ENCODE measurements around the gene DGKD. TPM values are rescaled to one million over a fixed set of nuclear protein-coding genes. Genes with fewer than 3 reads are reported as not detected.

The DGKD gene
- total RNA-seq, 4 donors from 2014 or later = 26.3 to 41.3 (median 30.4) TPM

GRCh38 chr2:233375490-233376314 is 21.4 kb downstream of the DGKD start:
- Histone ChIP-seq H3K9me3 (no peaks in the 10 kb centered on the region), H3K27me3 (no peaks in the 10 kb centered on the region), H3K27ac (no peak overlapping the region), H3K4me1 (peaks cover 0 to 4% of the 10 kb centered on the region in 2 donors), H3K36me3 (no peaks in the 10 kb centered on the region), H3K4me3 (no peak overlapping the region)
- intact Hi-C loops (cut with DNase I; ENCODE audit: low total_unique reads) = no loop called here
- ATAC-seq (no peak), DNase-seq (no peak)
- in situ Hi-C loops (cut with MboI; ENCODE audit: low sequenced_read_pairs in 4 of 4) = no loop called here
- TF ChIP-seq CTCF (IDR thresholded peaks at IDR 0.05 in 4 of 5, conservative IDR thresholded peaks at IDR 0.05 in 1 of 5) = no peak
- TF ChIP-seq POLR2A (IDR thresholded peaks at IDR 0.05) = no peak

- ATAC-seq = no peak
- H3K4me3 ChIP-seq = no peak overlapping the region
Measured at GRCh38 chr2:233379034-233379433, 24.7 kb downstream of the DGKD start.

GRCh38 chr2:233379441-233379840 is 25.1 kb downstream of the DGKD start:
- ATAC-seq (no peak), DNase-seq (no peak)
- intact Hi-C loops (cut with DNase I; ENCODE audit: low total_unique reads) = no loop called here
- H3K27me3 ChIP-seq = no peaks in the 10 kb centered on the region
- TF ChIP-seq POLR2A (IDR thresholded peaks at IDR 0.05) (no peak), CTCF (IDR thresholded peaks at IDR 0.05 in 4 of 5, conservative IDR thresholded peaks at IDR 0.05 in 1 of 5) (no peak)
- in situ Hi-C loops (cut with MboI; ENCODE audit: low sequenced_read_pairs in 4 of 4) = no loop called here
- H3K4me3 ChIP-seq = no peak overlapping the region
- no peak overlapping the region for H3K27ac ChIP-seq
- no peaks in the 10 kb centered on the region for H3K4me1 ChIP-seq
- no peaks in the 10 kb centered on the region for H3K36me3 ChIP-seq
- H3K9me3 ChIP-seq = no peaks in the 10 kb centered on the region

More at GRCh38 chr2:233379034-233379433, 24.7 kb downstream of the DGKD start:
- no peak for DNase-seq
- Histone ChIP-seq H3K4me1 (no peaks in the 10 kb centered on the region), H3K9me3 (no peaks in the 10 kb centered on the region), H3K27me3 (no peaks in the 10 kb centered on the region), H3K27ac (no peak overlapping the region), H3K36me3 (no peaks in the 10 kb centered on the region)
- in situ Hi-C loops (cut with MboI; ENCODE audit: low sequenced_read_pairs in 4 of 4) = no loop called here
- TF ChIP-seq POLR2A (IDR thresholded peaks at IDR 0.05) = no peak
- no peak for TF ChIP-seq CTCF (IDR thresholded peaks at IDR 0.05 in 4 of 5, conservative IDR thresholded peaks at IDR 0.05 in 1 of 5)
- intact Hi-C loops (cut with DNase I; ENCODE audit: low total_unique reads) = no loop called here

- Histone ChIP-seq H3K4me1 (peaks cover 0 to 3% of the 10 kb centered on the region in 2 donors), H3K9me3 (no peaks in the 10 kb centered on the region), H3K27ac (no peak overlapping the region), H3K4me3 (no peak overlapping the region), H3K27me3 (no peaks in the 10 kb centered on the region), H3K36me3 (no peaks in the 10 kb centered on the region)
- DNase-seq (no peak), ATAC-seq (no peak)
- no peak for TF ChIP-seq CTCF (IDR thresholded peaks at IDR 0.05 in 4 of 5, conservative IDR thresholded peaks at IDR 0.05 in 1 of 5)
- no peak for TF ChIP-seq POLR2A (IDR thresholded peaks at IDR 0.05)
- intact Hi-C loops (cut with DNase I; ENCODE audit: low total_unique reads) (no loop called here), in situ Hi-C loops (cut with MboI; ENCODE audit: low sequenced_read_pairs in 4 of 4) (no loop called here)
Measured at GRCh38 chr2:233380132-233380895, 26.0 kb downstream of the DGKD start.
